ENCODE results near the gene NCOA7.

Gene NCOA7

DNA sequence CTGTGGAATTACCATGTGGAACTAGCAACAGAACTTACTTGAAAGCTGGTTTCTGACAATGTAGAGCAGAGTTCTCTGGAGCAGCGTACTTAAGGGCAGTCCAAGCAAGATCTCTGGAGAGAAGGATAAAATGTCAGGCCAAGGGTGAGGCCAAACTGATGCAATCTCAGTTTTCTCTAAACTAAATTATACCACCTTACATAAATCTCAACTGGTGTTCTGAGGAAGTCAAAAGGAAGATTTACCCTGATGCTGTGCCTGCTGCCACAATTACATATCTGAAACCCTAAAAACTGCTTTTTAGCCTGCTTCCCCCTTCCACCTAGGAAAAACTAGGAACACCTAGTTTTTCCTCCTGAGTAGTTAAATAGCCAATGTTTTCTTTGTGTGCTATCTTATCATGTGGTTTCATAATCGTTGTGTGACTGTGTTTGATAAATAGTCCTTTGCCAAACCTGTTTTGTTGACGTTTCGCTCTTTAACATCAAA lies 28.1 kb downstream of the NCOA7 start:
- DNase-seq (ENCODE audit: insufficient read length, low spot score): no peak
- TF ChIP-seq TAF1 (IDR thresholded peaks at IDR 0.05; ENCODE audit: low read depth, low read length) (no peak), POU2F2 (IDR thresholded peaks at IDR 0.05; ENCODE audit: low read depth, low read length) (no peak), POLR2AphosphoS5 (IDR thresholded peaks at IDR 0.05; ENCODE audit: low read depth, low read length) (no peak), POLR2A (IDR thresholded peaks at IDR 0.05; ENCODE audit: low read depth, low read length) (no peak), SPI1 (IDR thresholded peaks at IDR 0.05; ENCODE audit: low read depth, low read length) (no peak), PAX5 (IDR thresholded peaks at IDR 0.05; ENCODE audit: insufficient read depth, low read length, severe bottlenecking) (no peak)

GRCh38 chr6:125819535-125820326 lies 29.0 kb downstream of the NCOA7 start:
- no peak for DNase-seq (ENCODE audit: insufficient read length, low spot score)
- TF ChIP-seq POLR2AphosphoS5 (IDR thresholded peaks at IDR 0.05; ENCODE audit: low read depth, low read length): no peak
- TF ChIP-seq POU2F2 (IDR thresholded peaks at IDR 0.05; ENCODE audit: low read depth, low read length): no peak
- peak; percentile 42 for TF ChIP-seq SPI1 (IDR thresholded peaks at IDR 0.05; ENCODE audit: low read depth, low read length)
- no peak for TF ChIP-seq POLR2A (IDR thresholded peaks at IDR 0.05; ENCODE audit: low read depth, low read length)
- no peak for FAIRE-seq

More for the DNA sequence above, 28.1 kb downstream of the NCOA7 start:
- FAIRE-seq: peak; percentile 81

DNA sequence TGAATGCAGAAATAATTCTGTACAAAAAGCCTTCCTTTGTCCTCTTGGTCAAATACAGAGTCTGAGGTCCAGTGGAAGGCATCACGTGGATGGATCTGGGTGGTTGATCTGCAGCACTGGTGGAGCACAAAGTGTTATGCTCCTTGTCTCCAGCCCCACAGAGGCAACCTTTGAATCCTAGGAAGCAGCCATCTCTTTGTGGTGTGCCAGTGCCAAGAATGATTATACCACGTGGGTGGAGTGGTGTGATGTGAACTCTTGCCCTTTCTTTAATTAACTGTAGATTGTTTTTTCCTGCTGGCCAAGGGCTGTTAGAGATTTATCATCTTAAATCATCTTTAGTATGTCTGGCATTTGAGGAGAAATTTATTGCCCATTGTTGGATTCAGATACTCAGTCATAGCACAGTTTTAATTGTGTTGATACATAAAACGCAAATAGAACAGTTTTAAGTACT lies 31.1 kb downstream of the NCOA7 start:
- FAIRE-seq (no peak), DNase-seq (ENCODE audit: insufficient read length, low spot score) (no peak)
- TF ChIP-seq POLR2A (IDR thresholded peaks at IDR 0.05; ENCODE audit: low read depth, low read length) (no peak), SPI1 (IDR thresholded peaks at IDR 0.05; ENCODE audit: low read depth, low read length) (no peak), TAF1 (IDR thresholded peaks at IDR 0.05; ENCODE audit: low read depth, low read length) (no peak), PAX5 (IDR thresholded peaks at IDR 0.05; ENCODE audit: insufficient read depth, low read length, severe bottlenecking) (no peak), POLR2AphosphoS5 (IDR thresholded peaks at IDR 0.05; ENCODE audit: low read depth, low read length) (no peak), POU2F2 (IDR thresholded peaks at IDR 0.05; ENCODE audit: low read depth, low read length) (no peak)

DNA sequence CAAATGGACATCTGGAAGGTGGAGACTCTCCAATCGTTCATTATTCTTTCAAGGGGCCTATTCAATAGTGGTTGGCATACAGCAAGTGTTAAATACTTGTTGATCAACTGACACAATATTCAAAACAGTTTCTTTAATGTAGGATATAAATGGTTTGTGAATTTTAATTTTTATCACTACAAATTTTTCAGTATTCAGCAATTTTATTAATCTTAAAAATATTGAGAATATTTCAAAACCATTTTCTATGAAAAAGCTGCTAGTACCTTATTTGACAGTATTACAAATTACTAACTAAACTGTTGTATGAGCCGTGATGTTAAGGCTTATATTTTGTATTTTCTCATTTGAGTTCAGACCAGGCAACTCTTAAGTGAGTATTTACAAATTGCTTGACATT lies 32.4 kb downstream of the NCOA7 start:
- TF ChIP-seq PAX5 (IDR thresholded peaks at IDR 0.05; ENCODE audit: insufficient read depth, low read length, severe bottlenecking): no peak
- no peak for TF ChIP-seq POLR2A (IDR thresholded peaks at IDR 0.05; ENCODE audit: low read depth, low read length)
- no peak for TF ChIP-seq SPI1 (IDR thresholded peaks at IDR 0.05; ENCODE audit: low read depth, low read length)
- no peak for TF ChIP-seq POU2F2 (IDR thresholded peaks at IDR 0.05; ENCODE audit: low read depth, low read length)
- no peak for TF ChIP-seq TAF1 (IDR thresholded peaks at IDR 0.05; ENCODE audit: low read depth, low read length)
- no peak for TF ChIP-seq POLR2AphosphoS5 (IDR thresholded peaks at IDR 0.05; ENCODE audit: low read depth, low read length)
- FAIRE-seq (no peak), DNase-seq (ENCODE audit: insufficient read length, low spot score) (no peak)

GRCh38 chr6:125824946-125825771 lies 34.4 kb downstream of the NCOA7 start:
- TF ChIP-seq POLR2AphosphoS5 (IDR thresholded peaks at IDR 0.05; ENCODE audit: low read depth, low read length) (no peak), SPI1 (IDR thresholded peaks at IDR 0.05; ENCODE audit: low read depth, low read length) (no peak), TAF1 (IDR thresholded peaks at IDR 0.05; ENCODE audit: low read depth, low read length) (no peak), POU2F2 (IDR thresholded peaks at IDR 0.05; ENCODE audit: low read depth, low read length) (no peak), POLR2A (IDR thresholded peaks at IDR 0.05; ENCODE audit: low read depth, low read length) (no peak), PAX5 (IDR thresholded peaks at IDR 0.05; ENCODE audit: insufficient read depth, low read length, severe bottlenecking) (no peak)
- FAIRE-seq (no peak), DNase-seq (ENCODE audit: insufficient read length, low spot score) (no peak)

GRCh38 chr6:125826695-125827463 lies 36.1 kb downstream of the NCOA7 start:
- FAIRE-seq: peak; percentile 55
- no peak for TF ChIP-seq PAX5 (IDR thresholded peaks at IDR 0.05; ENCODE audit: insufficient read depth, low read length, severe bottlenecking)
- TF ChIP-seq POU2F2 (IDR thresholded peaks at IDR 0.05; ENCODE audit: low read depth, low read length): no peak
- no peak for TF ChIP-seq SPI1 (IDR thresholded peaks at IDR 0.05; ENCODE audit: low read depth, low read length)
- TF ChIP-seq POLR2A (IDR thresholded peaks at IDR 0.05; ENCODE audit: low read depth, low read length): no peak
- TF ChIP-seq POLR2AphosphoS5 (IDR thresholded peaks at IDR 0.05; ENCODE audit: low read depth, low read length): no peak
- TF ChIP-seq TAF1 (IDR thresholded peaks at IDR 0.05; ENCODE audit: low read depth, low read length): no peak

GRCh38 chr6:125827788-125828320 lies 37.1 kb downstream of the NCOA7 start:
- no peak for FAIRE-seq
- no peak for DNase-seq (ENCODE audit: insufficient read length, low spot score)
- no peak for TF ChIP-seq PAX5 (IDR thresholded peaks at IDR 0.05; ENCODE audit: insufficient read depth, low read length, severe bottlenecking)
- no peak for TF ChIP-seq POLR2AphosphoS5 (IDR thresholded peaks at IDR 0.05; ENCODE audit: low read depth, low read length)
- no peak for TF ChIP-seq SPI1 (IDR thresholded peaks at IDR 0.05; ENCODE audit: low read depth, low read length)
- no peak for TF ChIP-seq TAF1 (IDR thresholded peaks at IDR 0.05; ENCODE audit: low read depth, low read length)
- TF ChIP-seq POLR2A (IDR thresholded peaks at IDR 0.05; ENCODE audit: low read depth, low read length): no peak
- no peak for TF ChIP-seq POU2F2 (IDR thresholded peaks at IDR 0.05; ENCODE audit: low read depth, low read length)

More at GRCh38 chr6:125826695-125827463, 36.1 kb downstream of the NCOA7 start:
- DNase-seq (ENCODE audit: insufficient read length, low spot score): no peak

GRCh38 chr6:125828476-125829039 lies 37.8 kb downstream of the NCOA7 start:
- DNase-seq (ENCODE audit: insufficient read length, low spot score): no peak
- FAIRE-seq: no peak
- TF ChIP-seq POU2F2 (IDR thresholded peaks at IDR 0.05; ENCODE audit: low read depth, low read length): no peak
- no peak for TF ChIP-seq PAX5 (IDR thresholded peaks at IDR 0.05; ENCODE audit: insufficient read depth, low read length, severe bottlenecking)
- no peak for TF ChIP-seq POLR2AphosphoS5 (IDR thresholded peaks at IDR 0.05; ENCODE audit: low read depth, low read length)
- no peak for TF ChIP-seq POLR2A (IDR thresholded peaks at IDR 0.05; ENCODE audit: low read depth, low read length)
- TF ChIP-seq TAF1 (IDR thresholded peaks at IDR 0.05; ENCODE audit: low read depth, low read length): no peak
- TF ChIP-seq SPI1 (IDR thresholded peaks at IDR 0.05; ENCODE audit: low read depth, low read length): no peak

All from GM12891 (cell line).